ENCODE data around the gene ABLIM1.

ABLIM1 gene

DNA sequence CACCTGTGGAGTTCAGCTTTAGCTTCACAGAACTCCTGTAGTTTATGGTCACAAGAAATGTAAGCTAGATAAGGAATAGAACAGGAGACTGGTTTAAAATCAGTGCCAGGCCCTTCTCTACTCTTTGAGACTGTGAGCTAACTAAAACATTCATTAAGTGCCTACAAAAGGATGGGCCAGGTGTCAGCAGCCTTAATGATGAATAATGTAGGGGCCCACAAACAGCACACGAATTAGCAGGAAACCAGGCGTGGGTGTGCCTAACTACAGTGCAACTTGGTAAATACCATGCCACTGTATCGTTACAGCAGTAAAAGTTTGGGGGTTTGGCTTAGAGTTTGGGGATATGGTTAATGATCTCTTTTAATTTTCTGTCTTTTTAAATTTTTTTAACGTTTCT is 6.1 kb upstream of the ABLIM1 start:
- no peaks in the 10 kb centered on the region for H3K36me3 ChIP-seq (ENCODE audit: control insufficient read depth in 1 of 2, insufficient read depth in 2 of 2, low read length in 2 of 2)
- H3K27ac ChIP-seq (ENCODE audit: low read depth, low read length), result no peak overlapping the region
- H3K27me3 ChIP-seq (ENCODE audit: control insufficient read depth in 1 of 2, insufficient read depth in 2 of 2, low read length in 2 of 2), result no peaks in the 10 kb centered on the region
- peaks cover 0 to 4% of the 10 kb centered on the region in 2 donors for H3K9me3 ChIP-seq (ENCODE audit: control insufficient read depth in 1 of 2, low read length in 2 of 2)
- H3K4me3 ChIP-seq (ENCODE audit: low read depth in 1 of 2, low read length in 2 of 2), result no peak overlapping the region
- no peak overlapping the region for H3K9ac ChIP-seq (ENCODE audit: low read depth in 1 of 2, low read length in 2 of 2)
- peaks cover 0 to 7% of the 10 kb centered on the region in 2 donors for H3K4me1 ChIP-seq (ENCODE audit: control insufficient read depth in 1 of 2, insufficient read depth in 2 of 2, low read length in 2 of 2)

DNA sequence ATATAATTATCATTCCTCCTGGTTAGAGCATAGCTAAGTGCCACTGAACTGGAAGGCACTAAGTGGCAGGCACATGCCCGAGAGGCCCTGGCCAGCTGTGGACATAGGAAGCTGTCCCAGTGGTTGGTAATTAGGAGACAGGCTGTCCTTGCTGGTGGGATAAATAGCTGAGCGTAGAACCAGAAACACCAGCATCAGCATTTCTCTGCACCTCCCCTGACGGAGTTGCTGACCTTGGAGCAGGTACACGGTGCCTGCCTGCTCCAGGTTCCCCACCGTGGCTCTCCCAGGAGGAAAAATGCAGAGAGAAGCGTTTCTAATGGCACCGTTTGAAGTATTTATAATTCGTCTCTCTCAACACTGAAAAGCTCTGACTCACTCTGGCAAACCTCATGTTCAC is 5.6 kb upstream of the ABLIM1 start:
- Histone ChIP-seq H3K9ac (ENCODE audit: low read depth in 1 of 2, low read length in 2 of 2) (no peak overlapping the region), H3K27ac (ENCODE audit: low read depth, low read length) (no peak overlapping the region), H3K4me3 (ENCODE audit: low read depth in 1 of 2, low read length in 2 of 2) (no peak overlapping the region), H3K4me1 (ENCODE audit: control insufficient read depth in 1 of 2, insufficient read depth in 2 of 2, low read length in 2 of 2) (peaks cover 0 to 7% of the 10 kb centered on the region in 2 donors), H3K36me3 (ENCODE audit: control insufficient read depth in 1 of 2, insufficient read depth in 2 of 2, low read length in 2 of 2) (no peaks in the 10 kb centered on the region), H3K9me3 (ENCODE audit: control insufficient read depth in 1 of 2, low read length in 2 of 2) (peaks cover 0 to 4% of the 10 kb centered on the region in 2 donors), H3K27me3 (ENCODE audit: control insufficient read depth in 1 of 2, insufficient read depth in 2 of 2, low read length in 2 of 2) (no peaks in the 10 kb centered on the region)

DNA sequence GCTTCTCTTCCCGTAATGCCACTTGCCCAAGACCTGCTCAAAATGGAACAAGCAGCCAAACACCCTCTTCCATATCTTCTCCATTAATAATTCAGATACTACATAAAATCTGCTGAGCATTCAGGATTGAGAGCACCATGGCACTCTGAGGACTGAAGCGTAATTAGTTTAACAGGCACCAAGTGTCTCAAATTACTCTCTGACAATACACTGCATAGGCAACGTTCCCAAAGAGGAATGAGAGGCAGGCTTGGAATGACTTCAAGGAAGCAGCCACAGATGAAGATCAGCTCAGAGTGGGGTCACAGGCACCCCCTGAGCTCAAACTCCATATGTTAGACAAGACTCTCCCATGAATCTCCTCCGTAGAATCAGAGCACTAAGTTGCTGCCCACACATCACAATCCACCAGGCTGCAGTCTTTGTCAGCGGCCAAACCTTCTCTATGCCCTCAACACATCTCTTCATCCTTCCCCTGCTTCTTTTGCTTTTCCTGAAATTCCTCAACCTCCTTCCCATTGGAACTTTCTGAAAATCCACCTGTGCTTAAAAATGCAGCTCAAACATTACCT is 4.7 kb upstream of the ABLIM1 start:
- Histone ChIP-seq H3K36me3 (ENCODE audit: control insufficient read depth in 1 of 2, insufficient read depth in 2 of 2, low read length in 2 of 2) (no peaks in the 10 kb centered on the region), H3K27me3 (ENCODE audit: control insufficient read depth in 1 of 2, insufficient read depth in 2 of 2, low read length in 2 of 2) (no peaks in the 10 kb centered on the region), H3K9ac (ENCODE audit: low read depth in 1 of 2, low read length in 2 of 2) (no peak overlapping the region), H3K4me3 (ENCODE audit: low read depth in 1 of 2, low read length in 2 of 2) (no peak overlapping the region), H3K27ac (ENCODE audit: low read depth, low read length) (no peak overlapping the region), H3K4me1 (ENCODE audit: control insufficient read depth in 1 of 2, insufficient read depth in 2 of 2, low read length in 2 of 2) (peaks cover 0 to 7% of the 10 kb centered on the region in 2 donors), H3K9me3 (ENCODE audit: control insufficient read depth in 1 of 2, low read length in 2 of 2) (peaks cover 0 to 3% of the 10 kb centered on the region in 2 donors)

DNA sequence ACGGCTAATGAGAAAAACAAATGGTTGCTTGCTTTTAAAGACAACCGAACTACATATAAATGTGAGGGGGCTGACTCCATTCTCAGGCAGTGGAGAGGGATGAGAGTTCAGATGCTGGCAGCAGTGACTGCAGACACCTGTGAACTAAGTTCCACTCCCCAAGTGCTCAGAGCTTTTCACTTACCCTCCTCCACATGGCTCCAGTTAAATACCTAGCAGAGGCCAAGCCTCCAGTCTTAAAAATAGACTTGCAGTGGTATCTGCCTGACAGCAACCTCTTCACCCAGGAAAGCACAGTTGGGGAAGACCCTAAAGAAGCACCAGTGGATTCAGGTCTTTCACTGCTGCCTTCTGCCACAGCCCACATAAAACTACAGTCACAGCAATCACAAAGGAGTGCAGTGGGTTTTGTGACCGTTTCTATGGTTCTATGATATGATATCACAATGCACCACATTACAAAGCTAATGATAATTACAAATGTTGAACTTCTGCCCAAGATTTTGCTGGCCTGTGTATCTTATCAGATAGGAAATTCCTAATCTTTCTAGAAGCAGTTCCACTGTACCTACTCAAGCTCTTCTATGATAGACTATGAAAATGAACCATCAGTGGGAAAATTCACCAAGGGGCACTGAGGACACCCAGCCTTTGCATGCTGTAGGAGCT is 3.3 kb upstream of the ABLIM1 start:
- Histone ChIP-seq H3K36me3 (ENCODE audit: control insufficient read depth in 1 of 2, insufficient read depth in 2 of 2, low read length in 2 of 2) (no peaks in the 10 kb centered on the region), H3K4me1 (ENCODE audit: control insufficient read depth in 1 of 2, insufficient read depth in 2 of 2, low read length in 2 of 2) (peaks cover 0 to 7% of the 10 kb centered on the region in 2 donors), H3K4me3 (ENCODE audit: low read depth in 1 of 2, low read length in 2 of 2) (no peak overlapping the region), H3K27ac (ENCODE audit: low read depth, low read length) (no peak overlapping the region), H3K9me3 (ENCODE audit: control insufficient read depth in 1 of 2, low read length in 2 of 2) (no peaks in the 10 kb centered on the region), H3K9ac (ENCODE audit: low read depth in 1 of 2, low read length in 2 of 2) (no peak overlapping the region), H3K27me3 (ENCODE audit: control insufficient read depth in 1 of 2, insufficient read depth in 2 of 2, low read length in 2 of 2) (no peaks in the 10 kb centered on the region)

DNA sequence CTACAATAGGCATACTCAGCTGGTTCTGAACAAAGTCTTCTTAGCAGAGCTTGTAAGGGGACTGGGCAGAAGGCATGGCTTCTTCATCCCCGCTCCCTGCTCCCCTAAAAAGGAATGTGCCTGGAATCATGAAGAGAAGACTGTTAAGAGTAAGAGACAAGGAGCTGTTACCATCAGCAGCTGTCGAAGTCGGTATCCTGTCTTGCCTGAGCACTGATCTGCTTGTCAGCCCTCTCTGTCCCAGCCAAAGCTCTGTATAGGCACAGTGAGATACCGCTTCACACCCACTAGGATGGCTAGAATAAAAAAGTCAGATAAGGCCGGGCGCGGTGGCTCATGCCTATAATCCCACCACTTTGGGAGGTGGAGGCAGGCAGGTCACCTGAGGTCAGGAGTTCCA is 2.4 kb downstream of the ABLIM1 start:
- Histone ChIP-seq H3K9me3 (ENCODE audit: control insufficient read depth in 1 of 2, low read length in 2 of 2) (no peaks in the 10 kb centered on the region), H3K4me1 (ENCODE audit: control insufficient read depth in 1 of 2, insufficient read depth in 2 of 2, low read length in 2 of 2) (peaks cover 0 to 4% of the 10 kb centered on the region in 2 donors), H3K27ac (ENCODE audit: low read depth, low read length) (no peak overlapping the region), H3K9ac (ENCODE audit: low read depth in 1 of 2, low read length in 2 of 2) (no peak overlapping the region), H3K27me3 (ENCODE audit: control insufficient read depth in 1 of 2, insufficient read depth in 2 of 2, low read length in 2 of 2) (no peaks in the 10 kb centered on the region), H3K4me3 (ENCODE audit: low read depth in 1 of 2, low read length in 2 of 2) (no peak overlapping the region), H3K36me3 (ENCODE audit: control insufficient read depth in 1 of 2, insufficient read depth in 2 of 2, low read length in 2 of 2) (no peaks in the 10 kb centered on the region)

DNA sequence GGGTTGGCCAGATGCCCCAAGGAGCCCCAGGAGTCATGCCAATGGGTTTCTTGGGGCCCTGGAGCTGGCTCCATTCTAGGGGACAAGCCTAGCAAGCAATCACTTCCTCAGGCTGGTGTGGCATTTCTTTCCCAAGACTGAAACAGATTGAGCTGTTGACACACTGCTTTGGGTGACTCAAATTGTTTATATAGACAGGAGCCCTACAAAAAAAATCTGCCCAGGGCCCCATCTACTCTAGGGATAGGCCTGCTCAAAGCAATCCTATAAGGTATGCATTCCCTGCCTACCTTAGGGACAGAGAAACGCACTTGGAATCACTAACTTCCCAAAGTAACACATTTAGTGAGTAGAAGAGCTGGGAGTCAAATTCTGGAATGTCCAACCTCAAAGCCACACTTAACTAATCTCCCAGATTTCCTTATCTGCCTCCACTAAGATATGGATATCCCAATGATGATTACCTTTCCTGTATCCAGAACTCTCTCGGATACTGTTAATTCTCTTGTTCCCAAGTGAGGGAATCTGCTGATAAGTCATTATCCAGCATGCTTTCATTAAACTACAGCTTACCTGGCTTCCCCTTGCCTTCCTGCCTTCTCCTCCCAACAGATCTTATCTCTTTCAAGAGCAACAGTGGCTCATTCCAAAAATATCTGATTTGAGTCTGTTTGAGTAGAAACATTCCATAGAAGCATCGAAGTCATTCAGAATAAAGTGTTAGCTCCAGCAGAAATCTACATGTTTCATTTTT is 3.1 kb downstream of the ABLIM1 start:
- no peaks in the 10 kb centered on the region for H3K36me3 ChIP-seq (ENCODE audit: control insufficient read depth in 1 of 2, insufficient read depth in 2 of 2, low read length in 2 of 2)
- no peak overlapping the region for H3K4me3 ChIP-seq (ENCODE audit: low read depth in 1 of 2, low read length in 2 of 2)
- no peak overlapping the region for H3K27ac ChIP-seq (ENCODE audit: low read depth, low read length)
- H3K27me3 ChIP-seq (ENCODE audit: control insufficient read depth in 1 of 2, insufficient read depth in 2 of 2, low read length in 2 of 2), result no peaks in the 10 kb centered on the region
- H3K9ac ChIP-seq (ENCODE audit: low read depth in 1 of 2, low read length in 2 of 2), result no peak overlapping the region
- peaks cover 0 to 4% of the 10 kb centered on the region in 2 donors for H3K4me1 ChIP-seq (ENCODE audit: control insufficient read depth in 1 of 2, insufficient read depth in 2 of 2, low read length in 2 of 2)
- no peaks in the 10 kb centered on the region for H3K9me3 ChIP-seq (ENCODE audit: control insufficient read depth in 1 of 2, low read length in 2 of 2)

DNA sequence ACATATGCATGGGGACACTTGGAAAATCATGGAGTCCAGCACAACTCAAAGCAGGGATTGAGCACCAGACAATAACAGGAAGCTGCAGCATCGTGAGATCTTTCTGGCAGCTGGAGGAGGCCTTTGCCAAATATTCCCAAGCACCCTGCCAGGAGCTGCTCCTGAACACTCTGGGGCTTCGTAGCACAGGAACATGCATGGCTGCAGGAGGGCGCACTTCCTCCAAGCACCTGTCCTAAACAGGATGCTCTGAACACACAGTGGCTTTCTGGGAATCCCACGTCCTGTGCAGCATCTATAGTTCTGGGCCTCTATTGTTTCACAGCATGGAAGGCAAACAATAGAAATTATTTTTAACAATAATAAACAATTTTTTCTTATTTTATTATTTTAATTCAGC is 4.1 kb downstream of the ABLIM1 start:
- peaks cover 0 to 7% of the 10 kb centered on the region in 2 donors for H3K4me1 ChIP-seq (ENCODE audit: control insufficient read depth in 1 of 2, insufficient read depth in 2 of 2, low read length in 2 of 2)
- H3K36me3 ChIP-seq (ENCODE audit: control insufficient read depth in 1 of 2, insufficient read depth in 2 of 2, low read length in 2 of 2), result no peaks in the 10 kb centered on the region
- H3K27ac ChIP-seq (ENCODE audit: low read depth, low read length), result no peak overlapping the region
- H3K27me3 ChIP-seq (ENCODE audit: control insufficient read depth in 1 of 2, insufficient read depth in 2 of 2, low read length in 2 of 2), result no peaks in the 10 kb centered on the region
- no peaks in the 10 kb centered on the region for H3K9me3 ChIP-seq (ENCODE audit: control insufficient read depth in 1 of 2, low read length in 2 of 2)
- H3K9ac ChIP-seq (ENCODE audit: low read depth in 1 of 2, low read length in 2 of 2), result no peak overlapping the region
- H3K4me3 ChIP-seq (ENCODE audit: low read depth in 1 of 2, low read length in 2 of 2), result no peak overlapping the region

DNA sequence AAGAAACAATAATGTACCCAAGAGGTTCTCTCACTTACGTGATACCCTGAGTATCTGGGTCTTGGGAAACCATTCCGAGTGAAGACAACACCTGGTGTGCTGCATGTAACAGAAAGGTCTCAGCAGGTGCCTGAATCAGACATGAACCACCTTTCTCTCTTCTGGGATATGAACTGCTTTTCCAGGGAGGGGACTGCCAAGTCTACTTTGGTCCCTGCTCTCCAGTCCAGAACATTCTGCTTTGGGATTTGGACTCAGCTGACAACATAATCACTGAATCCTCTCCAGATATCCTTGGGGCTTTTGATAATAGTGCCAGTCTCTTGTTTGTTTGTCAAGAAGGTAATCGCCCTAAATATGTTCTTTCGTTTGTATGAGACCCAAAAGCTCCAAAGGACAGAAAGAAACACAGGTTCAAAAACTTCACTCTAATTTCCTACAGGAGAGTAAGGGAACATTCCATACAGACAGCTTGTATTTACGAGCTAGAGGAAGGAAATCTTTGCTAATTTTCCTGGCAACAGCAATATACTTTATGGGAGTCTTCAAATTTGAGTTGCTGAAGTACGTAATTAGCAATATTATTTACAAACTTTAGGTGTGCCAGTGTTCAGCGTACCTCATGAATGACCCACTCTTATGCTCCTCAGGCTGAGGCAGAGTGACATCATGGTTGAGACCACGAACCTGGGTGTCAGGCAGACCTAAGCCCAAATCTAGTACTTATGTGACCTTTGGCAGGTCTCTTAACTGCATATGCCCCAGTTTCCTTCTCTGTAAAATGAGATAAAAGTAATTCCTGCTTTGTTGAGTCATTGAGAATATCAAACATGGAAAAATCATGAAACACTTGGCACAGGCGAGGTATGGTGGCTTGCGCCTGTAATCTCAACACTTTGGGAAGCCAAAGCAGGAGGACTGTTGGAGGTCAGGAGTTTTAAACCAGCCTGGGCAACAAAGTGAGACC is 5.4 kb downstream of the ABLIM1 start:
- Histone ChIP-seq H3K4me3 (ENCODE audit: low read depth in 1 of 2, low read length in 2 of 2) (no peak overlapping the region), H3K27ac (ENCODE audit: low read depth, low read length) (no peak overlapping the region), H3K9ac (ENCODE audit: low read depth in 1 of 2, low read length in 2 of 2) (no peak overlapping the region), H3K36me3 (ENCODE audit: control insufficient read depth in 1 of 2, insufficient read depth in 2 of 2, low read length in 2 of 2) (no peaks in the 10 kb centered on the region), H3K27me3 (ENCODE audit: control insufficient read depth in 1 of 2, insufficient read depth in 2 of 2, low read length in 2 of 2) (no peaks in the 10 kb centered on the region), H3K9me3 (ENCODE audit: control insufficient read depth in 1 of 2, low read length in 2 of 2) (no peaks in the 10 kb centered on the region), H3K4me1 (ENCODE audit: control insufficient read depth in 1 of 2, insufficient read depth in 2 of 2, low read length in 2 of 2) (peaks cover 0 to 7% of the 10 kb centered on the region in 2 donors)

DNA sequence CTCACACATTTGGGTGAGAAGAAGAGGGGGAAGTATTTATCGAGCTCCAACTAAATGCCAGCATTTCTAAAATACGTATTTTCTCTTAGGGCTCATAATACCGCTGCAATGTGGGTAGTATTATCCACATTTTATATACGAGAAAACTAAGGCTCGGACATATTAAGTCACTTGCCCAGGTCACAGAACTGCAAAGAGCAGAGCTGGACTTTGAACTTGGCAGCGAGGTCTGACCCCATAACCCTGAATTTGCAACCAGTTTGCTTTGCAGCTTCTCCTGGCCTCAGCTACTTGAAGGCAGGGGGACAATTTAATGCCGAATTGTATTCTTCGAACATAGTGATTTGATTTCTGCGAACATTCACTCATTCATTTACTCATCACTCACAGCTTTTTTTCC is 7.2 kb downstream of the ABLIM1 start:
- no peaks in the 10 kb centered on the region for H3K9me3 ChIP-seq (ENCODE audit: control insufficient read depth in 1 of 2, low read length in 2 of 2)
- H3K36me3 ChIP-seq (ENCODE audit: control insufficient read depth in 1 of 2, insufficient read depth in 2 of 2, low read length in 2 of 2), result no peaks in the 10 kb centered on the region
- H3K27me3 ChIP-seq (ENCODE audit: control insufficient read depth in 1 of 2, insufficient read depth in 2 of 2, low read length in 2 of 2), result no peaks in the 10 kb centered on the region
- no peak overlapping the region for H3K4me3 ChIP-seq (ENCODE audit: low read depth in 1 of 2, low read length in 2 of 2)
- H3K27ac ChIP-seq (ENCODE audit: low read depth, low read length), result no peak overlapping the region
- peaks cover 0 to 7% of the 10 kb centered on the region in 2 donors for H3K4me1 ChIP-seq (ENCODE audit: control insufficient read depth in 1 of 2, insufficient read depth in 2 of 2, low read length in 2 of 2)
- H3K9ac ChIP-seq (ENCODE audit: low read depth in 1 of 2, low read length in 2 of 2), result no peak overlapping the region
